Measurements from ENCODE around the gene SLAIN1. TPM values are rescaled to one million over a fixed set of nuclear protein-coding genes. Genes with fewer than 3 reads are reported as not detected.

Gene SLAIN1
- total RNA-seq, 4 donors from 2014 or later, result 1.5 to 33.0 (median 3.8) TPM

DNA sequence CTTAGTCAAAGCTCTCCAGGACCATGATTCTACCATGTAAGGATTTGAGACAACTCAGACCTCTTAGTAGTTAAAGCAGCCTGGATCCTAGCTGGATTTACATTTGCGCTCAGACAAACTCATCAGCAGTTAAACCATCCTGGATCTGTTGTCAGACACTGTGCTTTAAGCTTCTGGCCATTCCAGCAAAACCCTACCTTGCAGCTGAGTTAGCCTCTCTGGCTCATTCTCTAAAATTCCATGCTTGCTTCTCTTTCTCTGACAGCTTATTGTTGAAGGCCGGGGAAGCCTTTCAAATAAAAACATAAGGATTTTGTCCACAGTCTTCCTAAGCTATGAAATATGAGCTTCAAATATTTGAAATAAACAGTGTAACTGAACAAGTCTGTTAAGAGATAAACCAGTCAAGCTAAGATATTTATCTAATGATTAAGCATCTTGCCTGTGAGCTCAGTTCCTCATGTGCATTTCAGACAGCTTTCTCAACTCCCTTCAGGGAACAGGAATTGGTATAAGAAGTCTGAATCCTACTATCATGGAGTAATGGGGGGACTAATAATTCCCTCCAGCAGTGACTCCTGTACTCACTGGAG lies 89.3 kb downstream of the SLAIN1 start:
- H3K27ac ChIP-seq, result no peak overlapping the region
- DNase-seq, result no peak
- TF ChIP-seq, protein P1, sequence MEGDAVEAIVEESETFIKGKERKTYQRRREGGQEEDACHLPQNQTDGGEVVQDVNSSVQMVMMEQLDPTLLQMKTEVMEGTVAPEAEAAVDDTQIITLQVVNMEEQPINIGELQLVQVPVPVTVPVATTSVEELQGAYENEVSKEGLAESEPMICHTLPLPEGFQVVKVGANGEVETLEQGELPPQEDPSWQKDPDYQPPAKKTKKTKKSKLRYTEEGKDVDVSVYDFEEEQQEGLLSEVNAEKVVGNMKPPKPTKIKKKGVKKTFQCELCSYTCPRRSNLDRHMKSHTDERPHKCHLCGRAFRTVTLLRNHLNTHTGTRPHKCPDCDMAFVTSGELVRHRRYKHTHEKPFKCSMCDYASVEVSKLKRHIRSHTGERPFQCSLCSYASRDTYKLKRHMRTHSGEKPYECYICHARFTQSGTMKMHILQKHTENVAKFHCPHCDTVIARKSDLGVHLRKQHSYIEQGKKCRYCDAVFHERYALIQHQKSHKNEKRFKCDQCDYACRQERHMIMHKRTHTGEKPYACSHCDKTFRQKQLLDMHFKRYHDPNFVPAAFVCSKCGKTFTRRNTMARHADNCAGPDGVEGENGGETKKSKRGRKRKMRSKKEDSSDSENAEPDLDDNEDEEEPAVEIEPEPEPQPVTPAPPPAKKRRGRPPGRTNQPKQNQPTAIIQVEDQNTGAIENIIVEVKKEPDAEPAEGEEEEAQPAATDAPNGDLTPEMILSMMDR (IDR thresholded peaks at IDR 0.05), result no peak
- TF ChIP-seq POLR2A (IDR thresholded peaks at IDR 0.05), result no peak
- no peaks in the 10 kb centered on the region for H3K36me3 ChIP-seq
- no peak overlapping the region for H3K4me3 ChIP-seq
- peaks cover 0 to 9% (median 3%) of the 10 kb centered on the region in 4 donors for H3K9me3 ChIP-seq
- no peaks in the 10 kb centered on the region for H3K27me3 ChIP-seq
- H3K4me1 ChIP-seq, result no peaks in the 10 kb centered on the region

- Histone ChIP-seq H3K9me3 (peaks cover 0 to 9% (median 3%) of the 10 kb centered on the region in 4 donors), H3K4me1 (no peaks in the 10 kb centered on the region), H3K4me3 (no peak overlapping the region), H3K27me3 (no peaks in the 10 kb centered on the region), H3K27ac (no peak overlapping the region), H3K36me3 (no peaks in the 10 kb centered on the region)
- no peak for DNase-seq
- TF ChIP-seq POLR2A (IDR thresholded peaks at IDR 0.05), result no peak
- TF ChIP-seq, protein P1 (IDR thresholded peaks at IDR 0.05), result no peak
Observed at GRCh38 chr13:77789376-77789775, 91.9 kb downstream of the SLAIN1 start.

GRCh38 chr13:77800219-77800618 lies 102.7 kb downstream of the SLAIN1 start:
- no peaks in the 10 kb centered on the region for H3K27me3 ChIP-seq
- no peaks in the 10 kb centered on the region for H3K9me3 ChIP-seq
- no peak for DNase-seq
- no peak for TF ChIP-seq POLR2A (IDR thresholded peaks at IDR 0.05)
- TF ChIP-seq, protein P1 (IDR thresholded peaks at IDR 0.05), result no peak
- no peaks in the 10 kb centered on the region for H3K36me3 ChIP-seq
- H3K4me1 ChIP-seq, result no peaks in the 10 kb centered on the region
- no peak overlapping the region for H3K4me3 ChIP-seq
- H3K27ac ChIP-seq, result no peak overlapping the region

GRCh38 chr13:77806518-77806917 lies 109.0 kb downstream of the SLAIN1 start:
- Histone ChIP-seq H3K4me1 (no peaks in the 10 kb centered on the region), H3K36me3 (no peaks in the 10 kb centered on the region), H3K27ac (no peak overlapping the region), H3K27me3 (no peaks in the 10 kb centered on the region), H3K4me3 (no peak overlapping the region), H3K9me3 (no peaks in the 10 kb centered on the region)
- DNase-seq, result no peak
- no peak for TF ChIP-seq POLR2A (IDR thresholded peaks at IDR 0.05)
- TF ChIP-seq, protein P1 (IDR thresholded peaks at IDR 0.05), result no peak

- TF ChIP-seq, protein P1 (IDR thresholded peaks at IDR 0.05), result no peak
- TF ChIP-seq POLR2A (IDR thresholded peaks at IDR 0.05), result no peak
- no peak overlapping the region for H3K27ac ChIP-seq
- DNase-seq, result no peak
- no peaks in the 10 kb centered on the region for H3K4me1 ChIP-seq
- H3K9me3 ChIP-seq, result no peaks in the 10 kb centered on the region
- H3K27me3 ChIP-seq, result no peaks in the 10 kb centered on the region
- no peaks in the 10 kb centered on the region for H3K36me3 ChIP-seq
- H3K4me3 ChIP-seq, result no peak overlapping the region
Observed at GRCh38 chr13:77807431-77808135, 110.1 kb downstream of the SLAIN1 start.

Measured in Peyer's patch (tissue), 4 donors.